NCI-H82 (cell line): Measurements from ENCODE around the gene MMP24OS.

Experiments used
- DNase-seq: peaks from one replicate; lab custom pipeline; 2025; lab: John Stamatoyannopoulos, UW

Gene MMP24OS

DNA sequence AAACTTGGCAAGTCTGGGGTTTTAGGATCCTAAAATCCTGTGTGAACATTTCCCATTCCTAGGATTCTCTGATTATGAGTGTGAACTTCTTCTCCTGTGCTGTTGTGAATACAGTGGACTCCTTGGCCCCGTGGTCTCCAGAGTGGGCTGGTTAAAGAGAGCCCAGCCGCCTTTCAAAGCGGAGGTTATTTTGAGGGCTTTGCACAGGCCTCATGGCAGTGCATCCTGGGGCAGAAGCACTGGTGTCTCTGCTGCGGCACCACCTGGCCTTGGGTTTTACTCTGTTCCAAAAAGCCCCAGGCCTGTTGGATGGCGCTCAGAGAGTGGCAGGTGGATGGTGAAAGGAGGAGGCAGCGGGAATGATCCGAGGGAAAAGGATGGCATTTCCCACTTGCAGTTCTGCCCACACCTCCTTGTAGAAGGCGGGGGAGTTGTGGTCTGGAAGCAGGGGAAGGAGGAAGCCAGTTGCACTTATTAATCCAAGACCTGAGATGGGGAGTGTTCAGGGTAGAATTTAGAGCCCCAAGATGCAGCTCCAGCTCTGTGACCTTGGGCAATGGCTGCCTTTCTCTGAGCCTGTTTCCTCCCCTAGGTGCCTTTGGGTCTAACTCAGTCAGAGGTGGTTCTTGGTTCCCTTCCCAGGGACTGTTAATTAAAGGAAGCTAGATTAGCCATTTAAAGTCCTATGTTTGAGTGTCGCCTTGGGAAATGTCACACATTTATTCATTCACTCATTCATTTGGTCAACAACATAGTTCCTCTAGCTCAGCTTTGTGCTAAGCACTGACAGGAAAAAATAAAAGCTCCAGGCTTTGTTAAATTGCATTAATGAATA, 29.1 kb downstream of the MMP24OS start:
- DNase-seq, result no peak

DNA sequence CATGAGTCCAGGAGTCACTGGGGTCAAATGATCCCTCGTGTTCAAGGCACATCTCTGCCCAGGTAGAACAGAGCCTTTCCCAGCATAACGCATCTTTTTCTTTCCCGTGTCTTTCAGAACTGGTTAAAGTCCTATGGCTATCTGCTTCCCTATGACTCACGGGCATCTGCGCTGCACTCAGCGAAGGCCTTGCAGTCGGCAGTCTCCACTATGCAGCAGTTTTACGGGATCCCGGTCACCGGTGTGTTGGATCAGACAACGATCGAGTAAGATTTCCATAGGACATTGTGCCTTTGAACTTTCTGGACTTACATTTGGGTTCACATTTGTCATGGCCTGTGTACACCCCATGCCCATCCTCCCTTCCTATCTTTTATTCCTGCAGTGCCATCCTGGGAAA, 31.2 kb downstream of the MMP24OS start:
- DNase-seq, result no peak

DNA sequence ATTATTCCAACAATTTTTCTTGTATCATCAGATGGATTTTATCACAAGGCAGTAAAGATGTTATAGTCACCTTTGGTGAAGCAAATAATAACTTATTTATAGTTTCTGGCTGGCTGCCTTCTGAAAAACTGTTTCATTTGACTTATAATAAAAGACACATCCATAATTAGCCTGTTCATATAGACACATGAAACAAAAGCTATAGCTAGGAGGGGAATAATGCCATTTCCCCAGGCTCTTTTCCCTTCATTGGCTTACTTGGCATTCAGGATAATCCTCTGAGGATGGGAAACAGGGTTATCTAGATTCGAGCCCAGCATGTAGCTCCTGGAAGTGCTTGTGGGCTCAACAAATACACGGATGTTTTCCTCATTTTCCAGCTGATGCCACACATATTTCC, 33.9 kb downstream of the MMP24OS start:
- DNase-seq, result peak; percentile 56

DNA sequence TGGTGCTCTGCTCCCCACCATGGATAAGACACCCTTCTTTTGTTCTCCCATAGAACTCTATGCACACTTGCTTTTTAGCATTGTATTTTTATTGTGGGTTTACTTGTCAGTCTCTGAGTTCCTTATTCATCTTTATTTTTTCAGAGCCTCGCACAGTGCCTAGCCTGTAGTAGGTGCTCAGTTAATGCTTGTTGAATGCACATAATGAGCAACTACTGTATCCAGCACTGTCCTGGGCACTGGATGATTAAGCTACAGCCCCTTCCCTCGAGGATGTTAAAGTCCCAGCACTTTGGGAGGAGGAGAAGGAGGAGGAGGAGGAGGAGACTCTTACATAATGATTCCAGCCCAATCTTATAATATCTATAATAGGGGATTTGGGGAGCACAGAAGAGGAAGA, 34.6 kb downstream of the MMP24OS start:
- DNase-seq, result no peak

DNA sequence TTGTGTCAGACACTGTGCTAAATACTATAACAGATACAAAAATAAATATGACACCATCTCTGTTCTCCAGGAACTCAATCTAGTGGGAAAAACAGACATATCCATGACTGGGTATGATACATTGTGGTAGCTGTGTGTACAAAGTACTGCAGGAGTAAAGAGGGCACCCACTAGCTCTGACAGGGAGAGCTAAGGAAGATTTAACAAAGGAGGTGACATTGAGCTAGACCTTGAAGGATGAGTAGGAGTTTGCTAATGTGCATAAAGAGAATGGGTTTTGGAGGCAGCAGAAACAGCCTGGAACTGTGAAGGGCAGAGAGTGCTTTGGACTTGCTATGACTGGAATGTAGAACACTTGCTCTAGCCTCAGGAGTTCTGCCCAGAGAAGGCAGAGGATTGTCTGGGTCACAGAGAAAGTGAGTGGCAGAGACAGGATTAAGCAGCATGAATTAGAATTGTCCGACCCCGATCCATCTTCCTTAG, 37.1 kb downstream of the MMP24OS start:
- DNase-seq, result peak; percentile 31

DNA sequence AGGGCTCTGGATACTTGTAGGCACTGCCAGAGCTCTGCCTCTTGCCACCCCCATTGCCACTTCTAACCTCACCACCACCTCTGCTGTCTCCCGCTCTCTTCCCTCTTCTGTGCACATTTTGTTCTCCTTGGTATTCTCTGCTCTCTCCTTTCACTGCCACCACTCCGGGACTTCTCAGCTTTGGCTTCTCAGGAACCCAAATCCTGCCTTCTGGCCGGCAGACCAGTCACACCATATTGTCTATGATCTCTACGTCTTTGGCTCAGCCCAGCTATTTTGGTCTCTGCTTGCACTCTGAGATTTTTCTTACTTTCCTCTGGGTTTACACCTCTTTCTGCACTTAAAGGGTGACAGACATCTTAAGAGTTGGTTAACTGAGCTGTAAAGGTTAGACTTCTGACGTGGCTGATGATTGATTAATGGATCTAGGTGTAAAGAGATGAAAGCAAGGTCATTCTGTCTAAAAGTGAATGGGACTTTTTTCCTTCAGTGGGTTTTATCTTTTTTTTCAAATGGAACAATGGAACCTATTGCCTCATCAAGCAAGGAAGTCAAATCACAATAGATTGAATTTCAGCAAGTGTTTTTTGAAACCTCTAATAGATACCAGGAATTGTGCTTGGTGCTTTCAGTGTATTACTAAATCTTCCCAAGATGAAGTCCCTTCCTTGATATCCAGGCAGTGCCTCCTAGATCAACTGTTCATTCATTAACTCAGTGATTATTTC, 37.7 kb downstream of the MMP24OS start:
- DNase-seq, result no peak

DNA sequence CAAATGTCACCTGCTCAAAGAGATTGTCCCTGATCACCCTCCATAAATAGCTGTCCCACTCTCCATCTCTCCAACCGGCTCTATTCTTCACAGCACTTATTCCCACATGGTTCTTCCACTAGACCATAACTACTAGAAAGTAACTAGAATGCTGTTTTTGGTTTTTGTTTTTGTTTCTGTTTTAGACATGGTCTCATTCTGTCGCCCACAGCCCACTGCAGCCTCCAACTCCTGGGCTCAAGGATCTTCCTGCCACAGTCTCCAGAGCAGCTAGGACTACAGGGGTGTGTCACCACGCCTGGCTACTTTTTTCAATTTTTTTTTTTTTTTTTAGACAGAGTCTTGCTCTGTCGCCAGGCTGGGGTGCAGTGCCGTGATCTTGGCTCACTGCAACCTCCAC, 39.2 kb downstream of the MMP24OS start:
- no peak for DNase-seq

DNA sequence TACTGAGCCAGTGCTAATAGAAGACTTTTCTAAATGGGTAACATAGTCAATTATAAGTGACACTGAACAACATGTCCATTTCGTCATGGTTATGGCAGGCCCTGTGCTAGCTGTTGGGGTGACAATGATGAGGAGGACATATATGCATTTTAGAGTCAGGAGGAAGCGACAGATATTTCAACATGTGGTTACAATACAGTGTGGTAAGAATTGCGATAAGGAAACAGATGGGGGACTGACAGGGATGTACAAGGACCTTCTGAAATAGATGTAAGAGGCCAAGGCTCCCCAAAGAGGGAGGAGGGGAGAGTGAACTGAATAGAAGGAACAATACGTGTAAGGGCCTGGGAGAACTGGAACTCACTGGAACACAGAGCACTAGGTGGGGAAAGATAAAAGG, 39.8 kb downstream of the MMP24OS start:
- no peak for DNase-seq

DNA sequence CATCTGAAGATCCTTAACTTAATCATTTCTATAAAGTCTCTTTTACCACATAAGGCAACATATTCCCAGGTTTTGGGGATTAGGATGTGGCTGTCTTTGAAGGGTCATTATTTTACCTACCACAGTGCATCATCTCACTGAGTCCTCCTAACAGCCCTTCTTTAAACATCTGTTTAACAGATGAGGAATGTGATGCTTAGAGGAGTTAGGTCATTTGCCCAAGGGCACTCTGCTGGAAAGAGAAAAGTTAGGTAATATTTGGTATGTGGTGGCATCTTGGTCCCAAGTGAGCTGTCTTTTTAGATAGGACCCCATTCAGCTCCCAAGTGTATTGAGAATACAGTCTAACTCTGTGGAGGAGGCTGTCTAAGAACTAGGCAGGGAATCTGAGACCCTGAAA, 40.4 kb downstream of the MMP24OS start:
- DNase-seq, result no peak

DNA sequence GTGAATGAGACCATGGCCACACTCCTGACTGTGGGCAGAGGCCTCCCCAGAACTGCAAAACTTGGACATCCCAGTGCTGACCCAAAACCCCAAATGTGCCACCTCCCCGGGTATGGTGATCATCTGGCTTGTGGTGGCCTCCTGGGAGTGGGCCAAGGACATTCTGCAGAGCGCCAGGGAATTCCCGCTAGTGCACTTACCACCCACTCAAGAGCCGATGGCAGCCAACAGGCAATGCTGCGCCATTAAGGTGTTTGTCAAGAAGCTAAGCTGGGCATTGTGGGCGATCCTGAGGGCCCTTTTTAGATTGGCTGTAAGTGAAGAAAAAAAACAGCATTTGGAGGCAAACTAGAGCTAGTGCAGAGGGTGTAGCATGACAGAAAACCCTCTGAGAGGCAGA, 42.0 kb downstream of the MMP24OS start:
- no peak for DNase-seq

DNA sequence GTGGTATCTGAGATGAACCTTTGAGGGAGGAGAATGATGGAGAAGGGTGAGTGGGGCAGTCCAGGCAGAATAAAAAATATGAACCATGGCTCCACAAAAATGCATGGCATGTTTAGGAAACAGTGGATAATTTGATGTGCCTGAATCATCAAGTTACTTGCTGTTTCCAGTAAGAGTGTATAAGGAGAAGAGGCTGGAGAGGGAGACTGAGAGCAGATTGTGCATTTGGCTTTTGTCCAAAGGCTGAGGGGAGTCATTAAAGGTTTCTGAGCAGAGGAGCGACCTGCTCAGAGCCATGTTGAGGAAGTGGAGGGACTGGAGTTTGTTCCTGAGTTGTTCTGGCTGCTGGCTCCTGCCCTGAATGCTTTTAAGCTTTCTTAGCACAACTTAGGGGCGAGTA, 45.3 kb downstream of the MMP24OS start:
- DNase-seq, result peak; percentile 84

DNA sequence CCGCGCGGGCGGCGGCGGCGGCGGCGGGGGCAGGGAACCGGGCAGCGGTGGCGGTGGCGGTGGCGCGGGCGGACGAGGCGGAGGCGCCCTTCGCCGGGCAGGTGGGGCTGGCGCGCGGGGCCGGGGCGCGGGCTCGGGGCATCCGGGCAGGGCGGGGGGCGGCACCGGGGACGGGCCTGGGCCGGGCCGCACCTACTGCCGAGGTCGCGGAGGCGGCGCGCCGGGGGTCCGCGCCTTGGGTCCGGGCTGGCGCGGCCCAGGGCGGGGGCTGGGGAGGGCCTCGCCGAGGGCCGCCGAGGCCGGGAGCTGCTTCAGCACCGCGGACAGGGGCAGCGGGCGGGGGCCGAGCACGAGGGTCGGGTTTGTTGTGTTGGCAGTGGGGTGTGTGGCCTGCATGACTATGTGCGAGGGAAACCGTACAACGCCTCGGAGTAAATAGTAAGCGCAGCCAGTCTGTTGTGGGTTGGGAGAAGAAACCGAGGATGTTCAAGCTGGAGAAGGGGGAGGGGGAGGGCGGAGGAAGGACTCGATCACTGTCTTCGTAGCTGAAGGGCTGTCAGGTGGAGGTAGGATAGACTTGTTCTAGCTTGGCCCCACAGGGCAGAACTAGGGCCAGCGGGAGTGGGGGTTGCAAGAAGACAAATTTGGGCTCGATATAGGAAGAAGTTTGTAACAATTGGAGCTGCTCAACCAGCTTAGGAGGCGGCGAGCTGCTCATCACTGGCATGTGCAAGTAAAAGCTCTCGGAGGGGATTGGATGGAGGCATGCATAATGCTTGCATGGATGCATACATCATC, 50.8 kb downstream of the MMP24OS start:
- peak; percentile 79 for DNase-seq
